ENCODE measurements around the gene DHX15.

DHX15 gene

GRCh38 chr4:24477919-24478318, 106.4 kb downstream of the DHX15 start:
- DNase-seq, result no peak

All from stimulated activated CD4-positive, alpha-beta T cell treated with anti-CD3 and anti-CD28 coated beads, Interleukin-1b, Interleukin-23, amount 100 ng/mL, for 48 hours (primary cell).